Cardiac muscle cell (in vitro differentiated cells and primary cell): ENCODE data around the gene CMSS1. TPM values are rescaled to one million over a fixed set of nuclear protein-coding genes. Genes with fewer than 3 reads are reported as not detected.

ENCODE experiments used
- DNase-seq, 2 donors: peaks; one replicate each; pipeline versions ENCODE4 v3.0.0 to v3.0.0-alpha.2; 2010 to 2017; ENCODE audit warnings: low read depth in 1 of 2, low spot score in 1 of 2
- H3K27ac ChIP-seq: fragments of 200-600 bp; sonication (generic); 2 replicates; pipeline ENCODE4 v1.5.1; 2016
- H3K27me3 ChIP-seq: fragments of 200-600 bp; sonication (generic); 2 replicates; pipeline ENCODE4 v1.6.0; 2016; ENCODE audit warnings: control low read depth
- H3K36me3 ChIP-seq: fragments of 200-600 bp; sonication (generic); 2 replicates; pipeline ENCODE4 v1.5.1; 2016; ENCODE audit warnings: control low read depth
- H3K4me1 ChIP-seq: fragments of 200-600 bp; sonication (generic); 2 replicates; pipeline ENCODE4 v1.8.1; 2017; ENCODE audit warnings: low read depth, mild to moderate bottlenecking, mixed run types
- H3K4me3 ChIP-seq: fragments of 200-600 bp; sonication (generic); 2 replicates; pipeline ENCODE4 v1.5.1; 2016; ENCODE audit warnings: mild to moderate bottlenecking
- H3K9me3 ChIP-seq: fragments of 200-600 bp; sonication (generic); 2 replicates; pipeline ENCODE4 v1.5.1; 2017; ENCODE audit warnings: low read depth, mild to moderate bottlenecking, control low read depth
- polyA plus RNA-seq: library from polyadenylated mRNA; unstranded; fragments of >200 nt; fragmentation: Nextera tagmentation; extraction: Ambion mirVana; gene quantifications from 2 replicates; pipeline ENCODE4 v1.2.1, GENCODE V29; 2016
- total RNA-seq: library from RNA; depleted of rRNA; stranded (reverse); fragments of >200 nt; gene quantifications from 2 replicates; pipeline ENCODE4 v1.2.3, GENCODE V29; 2016
- TF ChIP-seq, protein P1 (sequence below): IDR thresholded peaks from 2 replicates; pipeline ENCODE4 v1.5.1; 2012; ENCODE audit warnings: low read depth, mild to moderate bottlenecking, low read length

The CMSS1 gene
- total and polyA plus RNA-seq, 2 experiments from 2014 or later: 13.1 to 32.9 TPM

- no peaks in the 10 kb centered on the region for H3K4me1 ChIP-seq
- H3K27ac ChIP-seq: no peak overlapping the region
- no peaks in the 10 kb centered on the region for H3K9me3 ChIP-seq
- H3K27me3 ChIP-seq: peaks cover 3% of the 10 kb centered on the region
- no peaks in the 10 kb centered on the region for H3K36me3 ChIP-seq
- no peak overlapping the region for H3K4me3 ChIP-seq
- no peak for DNase-seq
- TF ChIP-seq, protein P1, sequence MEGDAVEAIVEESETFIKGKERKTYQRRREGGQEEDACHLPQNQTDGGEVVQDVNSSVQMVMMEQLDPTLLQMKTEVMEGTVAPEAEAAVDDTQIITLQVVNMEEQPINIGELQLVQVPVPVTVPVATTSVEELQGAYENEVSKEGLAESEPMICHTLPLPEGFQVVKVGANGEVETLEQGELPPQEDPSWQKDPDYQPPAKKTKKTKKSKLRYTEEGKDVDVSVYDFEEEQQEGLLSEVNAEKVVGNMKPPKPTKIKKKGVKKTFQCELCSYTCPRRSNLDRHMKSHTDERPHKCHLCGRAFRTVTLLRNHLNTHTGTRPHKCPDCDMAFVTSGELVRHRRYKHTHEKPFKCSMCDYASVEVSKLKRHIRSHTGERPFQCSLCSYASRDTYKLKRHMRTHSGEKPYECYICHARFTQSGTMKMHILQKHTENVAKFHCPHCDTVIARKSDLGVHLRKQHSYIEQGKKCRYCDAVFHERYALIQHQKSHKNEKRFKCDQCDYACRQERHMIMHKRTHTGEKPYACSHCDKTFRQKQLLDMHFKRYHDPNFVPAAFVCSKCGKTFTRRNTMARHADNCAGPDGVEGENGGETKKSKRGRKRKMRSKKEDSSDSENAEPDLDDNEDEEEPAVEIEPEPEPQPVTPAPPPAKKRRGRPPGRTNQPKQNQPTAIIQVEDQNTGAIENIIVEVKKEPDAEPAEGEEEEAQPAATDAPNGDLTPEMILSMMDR: no peak
These were observed 111.4 kb downstream of the CMSS1 start for GRCh38 chr3:99928771-99929744.

DNA sequence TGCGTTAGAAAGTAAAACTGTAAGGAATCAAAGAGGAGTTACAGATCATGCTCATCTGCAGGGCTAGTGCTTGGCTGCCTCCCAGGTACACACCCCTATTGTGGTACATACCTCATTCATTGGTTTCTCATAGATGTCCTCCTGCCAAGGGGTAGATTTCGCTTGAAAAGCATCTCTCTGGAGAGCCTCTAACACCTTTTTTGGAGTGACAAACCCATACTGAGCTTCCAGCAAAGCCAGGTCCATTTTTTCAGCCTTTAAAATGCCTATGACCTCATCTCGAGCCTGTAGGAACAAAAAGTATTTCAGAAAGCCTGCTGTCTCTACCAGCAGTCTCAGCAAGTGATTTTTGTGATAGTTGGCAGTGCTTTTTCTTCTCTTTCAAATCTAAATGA is 112.1 kb downstream of the CMSS1 start:
- Histone ChIP-seq H3K4me3 (no peak overlapping the region), H3K4me1 (no peaks in the 10 kb centered on the region), H3K27ac (no peak overlapping the region), H3K9me3 (no peaks in the 10 kb centered on the region), H3K36me3 (no peaks in the 10 kb centered on the region), H3K27me3 (peaks cover 5% of the 10 kb centered on the region)
- TF ChIP-seq, protein P1: no peak
- peak in 1 of 2 donors; percentile 53 for DNase-seq

DNA sequence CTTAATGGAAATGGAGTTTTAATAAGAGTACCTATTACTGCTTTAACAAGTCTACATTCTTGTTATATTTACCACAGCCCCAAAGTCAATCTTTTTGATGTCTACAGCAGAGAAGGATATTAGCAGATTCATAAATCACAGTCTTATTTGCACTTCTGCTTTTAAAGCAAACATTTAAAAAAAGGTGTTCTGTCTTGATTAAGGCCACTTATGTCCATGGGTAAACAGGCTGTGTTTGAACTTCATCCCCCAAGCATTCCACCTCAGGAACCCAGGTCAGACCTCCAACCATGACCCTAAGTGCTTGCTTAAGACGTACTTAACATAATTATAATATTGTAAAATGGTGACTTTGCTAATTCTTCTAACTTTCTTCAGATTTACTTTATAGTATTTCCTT is 113.4 kb downstream of the CMSS1 start:
- H3K27me3 ChIP-seq: peaks cover 7% of the 10 kb centered on the region
- H3K4me1 ChIP-seq: no peaks in the 10 kb centered on the region
- H3K9me3 ChIP-seq: no peaks in the 10 kb centered on the region
- no peaks in the 10 kb centered on the region for H3K36me3 ChIP-seq
- no peak overlapping the region for H3K27ac ChIP-seq
- no peak overlapping the region for H3K4me3 ChIP-seq
- no peak for DNase-seq
- TF ChIP-seq, protein P1: no peak

GRCh38 chr3:99933971-99934750 is 116.5 kb downstream of the CMSS1 start:
- TF ChIP-seq, protein P1: no peak
- DNase-seq: no peak
- Histone ChIP-seq H3K27me3 (peaks cover 20% of the 10 kb centered on the region), H3K4me1 (no peaks in the 10 kb centered on the region), H3K4me3 (no peak overlapping the region), H3K9me3 (no peaks in the 10 kb centered on the region), H3K36me3 (no peaks in the 10 kb centered on the region), H3K27ac (no peak overlapping the region)

DNA sequence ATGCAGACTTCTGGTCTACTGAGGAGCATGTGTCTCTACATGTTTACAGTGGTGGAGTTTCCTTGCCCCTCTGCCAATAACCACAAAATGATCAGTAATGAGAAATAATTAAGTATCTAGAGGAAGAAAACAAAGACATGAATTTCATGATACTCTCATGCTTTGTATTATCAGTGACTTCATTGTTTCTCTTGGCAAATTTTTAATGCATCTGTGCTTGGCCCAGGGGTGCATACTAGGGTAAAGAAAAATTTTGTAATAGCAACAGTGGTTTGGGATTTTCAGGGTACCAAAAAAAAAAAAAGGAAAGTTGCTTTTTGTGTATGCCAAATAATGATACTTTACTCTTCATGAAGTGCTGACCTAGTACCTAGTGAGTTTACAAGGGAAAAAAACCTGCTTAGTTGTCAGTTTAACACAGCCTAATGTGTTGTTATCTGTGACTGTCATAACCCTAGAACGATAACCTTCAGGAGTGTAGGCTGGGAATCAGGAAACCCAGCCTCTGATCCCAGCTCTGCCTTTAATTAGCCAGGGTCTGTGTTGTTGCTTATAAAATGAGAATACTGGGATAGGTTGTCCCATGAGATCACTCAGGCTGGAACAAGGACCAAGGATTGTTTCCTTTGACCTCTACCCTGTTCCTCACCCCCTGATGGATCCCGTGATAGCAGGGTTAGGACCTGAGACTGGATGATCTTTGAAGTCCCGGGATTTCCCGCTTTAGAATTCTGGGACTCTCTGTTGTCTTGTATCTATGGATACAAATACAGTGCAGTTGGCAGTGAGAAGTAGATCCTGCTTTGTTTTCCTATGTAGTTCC is 117.5 kb downstream of the CMSS1 start:
- H3K27ac ChIP-seq: no peak overlapping the region
- no peaks in the 10 kb centered on the region for H3K4me1 ChIP-seq
- peaks cover 26% of the 10 kb centered on the region for H3K27me3 ChIP-seq
- no peak overlapping the region for H3K4me3 ChIP-seq
- DNase-seq: peak in 1 of 2 donors; percentile 48
- H3K9me3 ChIP-seq: no peaks in the 10 kb centered on the region
- no peaks in the 10 kb centered on the region for H3K36me3 ChIP-seq
- TF ChIP-seq, protein P1: no peak
